Gastrocnemius medialis (tissue), 4 donors: Measurements from ENCODE around the gene SEMA6D.

Experiments
- CTCF ChIP-seq, 5 experiments: fragments of 450-650 bp in 3 of 5; fragments of 200-600 bp in 2 of 5; sonication (generic) in 2 of 5; IDR thresholded peaks in 4 of 5; conservative IDR thresholded peaks in 1 of 5; 1 replicate in 4 of 5; 2 replicates in 1 of 5; pipeline ENCODE4 v1.5.1; 2016 to 2019; ENCODE audit warnings: antibody characterized with exemption in 5 of 5, mild to moderate bottlenecking in 3 of 5, moderate library complexity in 3 of 5
- POLR2A ChIP-seq, 2 donors: fragments of 450-650 bp; IDR thresholded peaks; one replicate each; pipeline ENCODE4 v1.6.1; 2017; ENCODE audit warnings: antibody characterized with exemption in 2 of 2, mild to moderate bottlenecking in 2 of 2, moderate library complexity in 2 of 2

DNA sequence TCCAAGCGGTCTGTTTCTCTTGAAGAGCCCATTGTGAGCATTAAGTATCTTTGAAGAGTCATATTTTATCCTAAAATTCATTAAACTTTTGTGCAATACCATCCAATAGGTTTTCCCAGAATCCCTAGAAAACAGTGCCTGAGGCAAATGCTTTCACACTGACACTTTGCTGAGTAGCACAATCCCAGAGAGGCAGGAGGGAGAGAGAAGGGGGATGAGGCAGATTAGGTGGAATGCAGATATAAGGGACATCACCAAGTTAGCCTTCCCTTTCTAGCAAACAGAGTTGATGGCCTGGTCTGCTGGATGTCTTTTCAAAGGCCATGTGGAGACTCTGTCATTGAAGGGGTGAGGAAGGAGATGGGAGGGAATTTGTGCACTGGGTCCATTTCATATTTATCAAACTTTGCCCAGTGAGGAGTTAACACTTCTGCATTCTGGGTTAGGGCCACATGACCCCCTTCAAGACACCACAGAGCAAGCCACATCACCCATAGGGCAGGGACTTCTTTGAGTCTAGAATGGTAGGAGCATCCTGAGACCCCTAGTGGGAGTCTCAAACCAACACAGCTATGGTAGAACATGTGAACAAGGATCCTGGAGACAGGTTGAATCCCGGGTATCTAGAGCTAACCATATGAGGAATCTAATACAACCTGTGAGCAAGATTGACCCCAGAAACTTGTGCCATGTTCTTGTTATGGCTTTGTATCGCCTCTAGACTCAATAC lies 32.0 kb upstream of the SEMA6D start:
- TF ChIP-seq CTCF (IDR thresholded peaks at IDR 0.05 in 4 of 5, conservative IDR thresholded peaks at IDR 0.05 in 1 of 5) (no peak), POLR2A (IDR thresholded peaks at IDR 0.05) (no peak)
